WTC11 (cell line): Measurements from ENCODE around the gene CATSPER1. TPM values are rescaled to one million over a fixed set of nuclear protein-coding genes. Genes with fewer than 3 reads are reported as not detected.

Experiments
- ATAC-seq: fragments of 200-7000 bp; cut with Tn5 transposase; 2 replicates; pipeline ENCODE4 v1.10.0; 2021; ENCODE audit warnings: mild to moderate bottlenecking, moderate library complexity
- CTCF ChIA-PET: fragments of 300-600 bp; sonication (Branson Sonifier 250); formaldehyde crosslinking; loops from one replicate; lab custom pipeline; 2021; ENCODE audit warnings: antibody characterized with exemption; lab: Charles Lee
- POLR2A ChIA-PET: fragments of 350-600 bp; sonication (Branson Sonifier 250); formaldehyde crosslinking; loops from one replicate; lab custom pipeline; 2021; ENCODE audit warnings: antibody characterized with exemption; lab: Charles Lee
- DNase-seq: peaks from one replicate; pipeline ENCODE4 v3.0.0; 2021; ENCODE audit warnings: low spot score
- H3K27ac Mint-ChIP-seq: 2 replicates; pipeline ENCODE4 v1.8.0; 2021; ENCODE audit warnings: mixed read lengths
- H3K27me3 Mint-ChIP-seq: 2 replicates; pipeline ENCODE4 v1.8.0; 2021; ENCODE audit warnings: low read depth, mild to moderate bottlenecking, moderate library complexity, mixed read lengths
- H3K36me3 Mint-ChIP-seq: 2 replicates; pipeline ENCODE4 v1.8.0; 2021; ENCODE audit warnings: mixed read lengths
- H3K4me1 Mint-ChIP-seq: 2 replicates; pipeline ENCODE4 v1.8.0; 2022; ENCODE audit warnings: mixed read lengths
- H3K4me3 Mint-ChIP-seq: 2 replicates; pipeline ENCODE4 v1.8.0; 2021; ENCODE audit warnings: mild to moderate bottlenecking, moderate library complexity, mixed read lengths
- H3K9me3 Mint-ChIP-seq: 2 replicates; pipeline ENCODE4 v1.8.0; 2021; ENCODE audit warnings: mixed read lengths
- AFF4 ChIP-seq: sonication (generic); formaldehyde crosslinking; IDR thresholded peaks from 2 replicates; pipeline ENCODE4 v1.8.1; 2023; ENCODE audit warnings: mild to moderate bottlenecking, missing genetic modification reagents, borderline replicate concordance
- ATF2 ChIP-seq: sonication (generic); formaldehyde crosslinking; IDR thresholded peaks from 2 replicates; pipeline ENCODE4 v1.8.1; 2022; ENCODE audit warnings: low read depth, missing genetic modification reagents, borderline replicate concordance
- CBFB ChIP-seq: sonication (generic); formaldehyde crosslinking; IDR thresholded peaks from 2 replicates; pipeline ENCODE4 v1.8.1; 2022; ENCODE audit warnings: mild to moderate bottlenecking, low read depth, missing genetic modification reagents
- CDX4 ChIP-seq: fragments of 250-450 bp; sonication (Bioruptor Pico); IDR thresholded peaks from 2 replicates; pipeline ENCODE4 v1.9.0; 2021; ENCODE audit warnings: moderate library complexity, mild to moderate bottlenecking, inconsistent platforms, borderline replicate concordance
- ELF4 ChIP-seq: sonication (generic); formaldehyde crosslinking; IDR thresholded peaks from 2 replicates; pipeline ENCODE4 v1.8.1; 2022; ENCODE audit warnings: low read depth, mild to moderate bottlenecking, moderate library complexity, missing genetic modification reagents
- ESRRA ChIP-seq: sonication (generic); formaldehyde crosslinking; IDR thresholded peaks from 2 replicates; pipeline ENCODE4 v1.8.1; 2022; ENCODE audit warnings: mild to moderate bottlenecking, missing genetic modification reagents, borderline replicate concordance
- FOXP1 ChIP-seq: sonication (generic); formaldehyde crosslinking; IDR thresholded peaks from 2 replicates; pipeline ENCODE4 v1.8.0; 2022; ENCODE audit warnings: missing genetic modification reagents, mild to moderate bottlenecking, moderate library complexity, borderline replicate concordance
- GTF2I ChIP-seq: fragments of 250-450 bp; sonication (Bioruptor Pico); conservative IDR thresholded peaks from 2 replicates; pipeline ENCODE4 v1.4.0; 2021; ENCODE audit warnings: mild to moderate bottlenecking
- IRF2 ChIP-seq: sonication (generic); formaldehyde crosslinking; IDR thresholded peaks from 2 replicates; pipeline ENCODE4 v1.8.0; 2022; ENCODE audit warnings: low read depth, missing genetic modification reagents, borderline replicate concordance
- NFATC4 ChIP-seq: fragments of 250-450 bp; sonication (Bioruptor Pico); IDR thresholded peaks from 2 replicates; pipeline ENCODE4 v1.9.0; 2021; ENCODE audit warnings: mild to moderate bottlenecking
- NR3C1 ChIP-seq: sonication (generic); formaldehyde crosslinking; conservative IDR thresholded peaks from 2 replicates; pipeline ENCODE4 v1.8.1; 2023; ENCODE audit warnings: low read depth, mild to moderate bottlenecking, missing genetic modification reagents
- PREB ChIP-seq: sonication (generic); formaldehyde crosslinking; IDR thresholded peaks from 2 replicates; pipeline ENCODE4 v1.8.1; 2022; ENCODE audit warnings: mild to moderate bottlenecking, missing genetic modification reagents, moderate library complexity, borderline replicate concordance
- PRRX2 ChIP-seq: fragments of 250-450 bp; sonication (Bioruptor Pico); IDR thresholded peaks from 2 replicates; pipeline ENCODE4 v1.8.0; 2021; ENCODE audit warnings: mild to moderate bottlenecking
- RELA ChIP-seq: sonication (generic); formaldehyde crosslinking; IDR thresholded peaks from 2 replicates; pipeline ENCODE4 v1.8.1; 2022; ENCODE audit warnings: missing genetic modification reagents, mild to moderate bottlenecking, borderline replicate concordance
- SOX15 ChIP-seq: fragments of 250-450 bp; sonication (Bioruptor Pico); IDR thresholded peaks from 2 replicates; pipeline ENCODE4 v1.9.0; 2021; ENCODE audit warnings: mild to moderate bottlenecking
- ZBTB21 ChIP-seq: sonication (generic); formaldehyde crosslinking; IDR thresholded peaks from 2 replicates; pipeline ENCODE4 v1.8.1; 2023; ENCODE audit warnings: mild to moderate bottlenecking, missing genetic modification reagents, borderline replicate concordance
- ZBTB43 ChIP-seq: sonication (generic); formaldehyde crosslinking; IDR thresholded peaks from 2 replicates; pipeline ENCODE4 v1.8.1; 2023; ENCODE audit warnings: mild to moderate bottlenecking, missing genetic modification reagents
- ZNF317 ChIP-seq: sonication (generic); formaldehyde crosslinking; IDR thresholded peaks from 2 replicates; pipeline ENCODE4 v1.8.1; 2023; ENCODE audit warnings: low read depth, mild to moderate bottlenecking, moderate library complexity, missing genetic modification reagents, borderline replicate concordance
- ZNF425 ChIP-seq: fragments of 250-450 bp; sonication (Bioruptor Pico); conservative IDR thresholded peaks from 2 replicates; pipeline ENCODE4 v1.9.0; 2021; ENCODE audit warnings: mild to moderate bottlenecking
- total RNA-seq: library from RNA; stranded (reverse); gene quantifications from 3 replicates; pipeline ENCODE4 v1.2.3, GENCODE V29; 2021

CATSPER1 gene
- total RNA-seq, 1 experiment from 2014 or later = not detected

- Mint-ChIP-seq H3K9me3 (no peaks in the 10 kb centered on the region), H3K27me3 (peaks cover 16% of the 10 kb centered on the region), H3K36me3 (peaks cover 16% of the 10 kb centered on the region), H3K4me1 (peaks cover 17% of the 10 kb centered on the region), H3K27ac (peak overlapping the region; percentile 68), H3K4me3 (no peak overlapping the region)
- DNase-seq = no peak
- TF ChIP-seq AFF4 (CRISPR knock-in tag) = no peak
- no peak for TF ChIP-seq ZBTB21 (CRISPR knock-in tag)
- TF ChIP-seq CBFB = no peak
- TF ChIP-seq ELF4 (CRISPR knock-in tag) = no peak
- POLR2A ChIA-PET = interaction anchor here (0.6 kb wide), 1 partner anchor 17 kb away, joined by 7 read pairs; no protein-coding TSS in a partner anchor
- CTCF ChIA-PET = interaction anchor here (0.6 to 1.7 kb wide), 4 partner anchors 15 to 227 kb away, joined by 4 to 5 read pairs (median 4); no protein-coding TSS in a partner anchor
- no peak for ATAC-seq
These were observed 19.4 kb downstream of the CATSPER1 start for GRCh38 chr11:66006891-66007176.

- no peaks in the 10 kb centered on the region for H3K9me3 Mint-ChIP-seq
- CTCF ChIA-PET = interaction anchor here (1.3 to 1.7 kb wide), 3 partner anchors 16 to 226 kb away, joined by 4 to 5 read pairs (median 4); no protein-coding TSS in a partner anchor
These were observed 20.0 kb downstream of the CATSPER1 start for GRCh38 chr11:66006134-66006890.

GRCh38 chr11:66004186-66004585, 22.1 kb downstream of the CATSPER1 start:
- CTCF ChIA-PET = interaction anchor here (1.0 kb wide), 1 partner anchor 18 kb away, joined by 3 read pairs; no protein-coding TSS in a partner anchor
- Mint-ChIP-seq H3K27me3 (no peaks in the 10 kb centered on the region), H3K27ac (no peak overlapping the region), H3K4me3 (peak overlapping the region; percentile 54), H3K4me1 (peaks cover 21% of the 10 kb centered on the region), H3K36me3 (peaks cover 31% of the 10 kb centered on the region), H3K9me3 (no peaks in the 10 kb centered on the region)
- ATAC-seq = no peak
- no peak for DNase-seq
- POLR2A ChIA-PET = no interaction called here
- TF ChIP-seq GTF2I (CRISPR knock-in tag) = no peak
- TF ChIP-seq PRRX2 (CRISPR knock-in tag) = no peak
- no peak for TF ChIP-seq RELA (CRISPR knock-in tag)
- TF ChIP-seq PREB (CRISPR knock-in tag) = no peak
- TF ChIP-seq FOXP1 (CRISPR knock-in tag) = no peak
- no peak for TF ChIP-seq ATF2 (CRISPR knock-in tag)
- TF ChIP-seq NR3C1 (CRISPR knock-in tag) = no peak
- no peak for TF ChIP-seq ZBTB43 (CRISPR knock-in tag)

More at GRCh38 chr11:66006134-66006890, 20.0 kb downstream of the CATSPER1 start:
- peaks cover 18% of the 10 kb centered on the region for H3K36me3 Mint-ChIP-seq
- DNase-seq = no peak
- POLR2A ChIA-PET = interaction anchor here (0.6 kb wide), 1 partner anchor 17 kb away, joined by 7 read pairs; no protein-coding TSS in a partner anchor
- H3K27me3 Mint-ChIP-seq = peaks cover 12% of the 10 kb centered on the region
- TF ChIP-seq ZNF425 (CRISPR knock-in tag) (no peak), NFATC4 (CRISPR knock-in tag) (no peak), RELA (CRISPR knock-in tag) (no peak), ZNF317 (CRISPR knock-in tag) (no peak), SOX15 (CRISPR knock-in tag) (no peak), ESRRA (no peak), IRF2 (no peak), CDX4 (CRISPR knock-in tag) (no peak)
- no peak for ATAC-seq
- H3K27ac Mint-ChIP-seq = peak overlapping the region; percentile 68
- no peak overlapping the region for H3K4me3 Mint-ChIP-seq
- H3K4me1 Mint-ChIP-seq = peaks cover 17% of the 10 kb centered on the region
